Measurements from ENCODE around the gene TMEM114. TPM values are rescaled to one million over a fixed set of nuclear protein-coding genes. Genes with fewer than 3 reads are reported as not detected.

Gene TMEM114
- total and polyA plus RNA-seq, 5 donors from 2014 or later: not detected

DNA sequence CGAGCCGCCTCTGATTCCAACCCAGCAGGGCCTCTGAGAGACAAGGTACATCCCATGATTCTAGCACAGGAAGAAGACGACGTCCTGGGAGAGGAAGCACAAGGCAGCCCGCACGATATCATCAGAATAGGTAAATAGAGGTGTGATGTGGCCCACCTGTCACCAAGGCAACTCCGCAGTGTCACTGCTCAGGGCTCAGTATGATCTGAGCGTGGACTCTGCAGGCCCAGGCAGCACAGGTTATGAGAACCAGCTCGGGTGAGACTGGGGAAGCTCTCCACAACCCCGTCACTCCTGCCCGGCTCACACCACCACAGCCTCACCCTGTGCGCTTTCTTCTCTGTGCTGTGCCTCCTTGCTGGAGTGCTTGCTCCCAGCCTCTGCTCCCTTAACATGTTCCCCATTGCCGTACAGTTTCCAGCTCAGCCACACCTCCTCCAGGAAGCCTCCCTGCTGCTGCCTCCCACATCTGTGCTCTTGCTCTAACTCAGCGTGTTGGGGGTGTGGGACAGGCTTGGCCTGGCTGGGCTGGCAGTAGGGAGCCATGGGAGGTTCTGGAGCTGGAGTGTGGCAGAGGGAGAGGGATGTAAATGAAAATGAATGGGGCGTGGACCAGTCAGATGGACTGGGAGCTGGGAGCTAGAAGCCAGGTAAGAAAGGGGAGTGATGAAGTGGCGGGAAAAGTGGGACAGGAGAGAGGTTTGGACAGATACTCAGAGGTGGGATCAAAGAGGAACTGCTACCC is 38.8 kb upstream of the TMEM114 start:
- peaks cover 54% of the 10 kb centered on the region for H3K36me3 Mint-ChIP-seq
- H3K4me3 ChIP-seq (ENCODE audit: low read depth, low read length): no peak overlapping the region
- DNase-seq (no peak), ATAC-seq (ENCODE audit: low read depth in 2 of 2) (no peak)
- no peaks in the 10 kb centered on the region for H3K4me1 ChIP-seq (ENCODE audit: control insufficient read depth, insufficient read depth, low read length, poor library complexity, severe bottlenecking)
- H3K4me1 Mint-ChIP-seq: peaks cover 6 to 23% (median 22%) of the 10 kb centered on the region in 4 donors
- H3K27me3 Mint-ChIP-seq: no peaks in the 10 kb centered on the region
- H3K9me3 ChIP-seq (ENCODE audit: control insufficient read depth in 2 of 2, low read length in 2 of 2): no peaks in the 10 kb centered on the region
- H3K27ac ChIP-seq (ENCODE audit: insufficient read depth, low read length, poor library complexity, severe bottlenecking): no peak overlapping the region
- H3K27ac Mint-ChIP-seq: no peak overlapping the region
- H3K9me3 Mint-ChIP-seq: no peaks in the 10 kb centered on the region
- peak overlapping the region in 1 of 4 donors; percentile 46 for H3K4me3 Mint-ChIP-seq
- H3K27me3 ChIP-seq (ENCODE audit: control insufficient read depth, insufficient read depth, low read length): no peaks in the 10 kb centered on the region
- H3K36me3 ChIP-seq (ENCODE audit: control insufficient read depth, insufficient read depth, low read length): peaks cover 85% of the 10 kb centered on the region

DNA sequence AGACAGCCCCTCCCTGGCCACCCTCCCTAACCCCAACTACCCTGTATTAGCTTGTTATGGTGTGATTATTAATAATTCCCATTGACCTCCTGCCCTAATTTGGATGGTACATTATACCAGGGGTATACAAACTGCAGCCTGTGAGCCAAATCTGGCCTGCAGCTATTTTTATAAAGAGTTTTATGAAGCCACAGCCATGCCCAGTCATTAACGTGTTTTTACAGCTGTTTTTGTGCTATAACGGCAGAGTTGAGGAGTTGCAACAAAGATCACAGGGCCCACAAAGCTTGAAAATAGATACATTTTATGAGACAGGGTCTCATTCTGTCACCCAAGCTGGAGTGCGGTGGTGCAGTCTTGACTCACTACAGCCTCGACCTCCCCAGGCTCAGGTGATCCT is 37.1 kb upstream of the TMEM114 start:
- Histone ChIP-seq H3K36me3 (ENCODE audit: control insufficient read depth, insufficient read depth, low read length) (peaks cover 70% of the 10 kb centered on the region), H3K4me3 (ENCODE audit: low read depth, low read length) (no peak overlapping the region), H3K27ac (ENCODE audit: insufficient read depth, low read length, poor library complexity, severe bottlenecking) (no peak overlapping the region), H3K9me3 (ENCODE audit: control insufficient read depth in 2 of 2, low read length in 2 of 2) (no peaks in the 10 kb centered on the region), H3K27me3 (ENCODE audit: control insufficient read depth, insufficient read depth, low read length) (no peaks in the 10 kb centered on the region), H3K4me1 (ENCODE audit: control insufficient read depth, insufficient read depth, low read length, poor library complexity, severe bottlenecking) (peaks cover 5% of the 10 kb centered on the region)
- Mint-ChIP-seq H3K27me3 (no peaks in the 10 kb centered on the region), H3K36me3 (peaks cover 50% of the 10 kb centered on the region), H3K27ac (peak overlapping the region in 1 of 3 donors; percentile 85), H3K4me3 (no peak overlapping the region), H3K9me3 (no peaks in the 10 kb centered on the region), H3K4me1 (peaks cover 8 to 36% (median 27%) of the 10 kb centered on the region in 4 donors)
- no peak for ATAC-seq (ENCODE audit: low read depth in 2 of 2)
- DNase-seq: no peak

DNA sequence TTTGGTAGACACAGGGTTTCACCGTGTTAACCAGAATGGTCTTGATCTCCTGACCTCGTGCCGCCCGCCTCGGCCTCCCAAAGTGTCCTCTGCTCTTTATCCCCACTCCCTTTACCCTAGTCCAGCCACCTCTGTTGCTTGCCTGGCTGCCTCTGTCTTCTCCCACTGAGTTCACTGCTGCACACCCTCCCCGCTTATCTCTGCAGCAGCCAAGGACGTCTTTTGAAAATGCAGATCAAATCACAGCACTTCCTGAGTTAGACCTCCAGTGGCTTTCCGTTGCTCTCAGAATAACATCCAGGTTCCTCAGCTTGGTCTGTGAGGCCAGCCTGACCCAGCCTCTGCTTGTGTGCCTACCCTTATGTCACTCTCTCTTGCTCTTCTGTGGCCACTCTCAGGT is 36.6 kb upstream of the TMEM114 start:
- H3K27ac ChIP-seq (ENCODE audit: insufficient read depth, low read length, poor library complexity, severe bottlenecking): no peak overlapping the region
- no peaks in the 10 kb centered on the region for H3K27me3 ChIP-seq (ENCODE audit: control insufficient read depth, insufficient read depth, low read length)
- no peak overlapping the region for H3K4me3 ChIP-seq (ENCODE audit: low read depth, low read length)
- Mint-ChIP-seq H3K36me3 (peaks cover 45% of the 10 kb centered on the region), H3K4me1 (peaks cover 13 to 41% (median 29%) of the 10 kb centered on the region in 4 donors), H3K27ac (peak overlapping the region in 1 of 3 donors; percentile 85), H3K4me3 (no peak overlapping the region), H3K9me3 (no peaks in the 10 kb centered on the region), H3K27me3 (no peaks in the 10 kb centered on the region)
- ATAC-seq (ENCODE audit: low read depth in 2 of 2) (no peak), DNase-seq (no peak)
- peaks cover 10% of the 10 kb centered on the region for H3K4me1 ChIP-seq (ENCODE audit: control insufficient read depth, insufficient read depth, low read length, poor library complexity, severe bottlenecking)
- H3K36me3 ChIP-seq (ENCODE audit: control insufficient read depth, insufficient read depth, low read length): peaks cover 65% of the 10 kb centered on the region
- H3K9me3 ChIP-seq (ENCODE audit: control insufficient read depth in 2 of 2, low read length in 2 of 2): no peaks in the 10 kb centered on the region

DNA sequence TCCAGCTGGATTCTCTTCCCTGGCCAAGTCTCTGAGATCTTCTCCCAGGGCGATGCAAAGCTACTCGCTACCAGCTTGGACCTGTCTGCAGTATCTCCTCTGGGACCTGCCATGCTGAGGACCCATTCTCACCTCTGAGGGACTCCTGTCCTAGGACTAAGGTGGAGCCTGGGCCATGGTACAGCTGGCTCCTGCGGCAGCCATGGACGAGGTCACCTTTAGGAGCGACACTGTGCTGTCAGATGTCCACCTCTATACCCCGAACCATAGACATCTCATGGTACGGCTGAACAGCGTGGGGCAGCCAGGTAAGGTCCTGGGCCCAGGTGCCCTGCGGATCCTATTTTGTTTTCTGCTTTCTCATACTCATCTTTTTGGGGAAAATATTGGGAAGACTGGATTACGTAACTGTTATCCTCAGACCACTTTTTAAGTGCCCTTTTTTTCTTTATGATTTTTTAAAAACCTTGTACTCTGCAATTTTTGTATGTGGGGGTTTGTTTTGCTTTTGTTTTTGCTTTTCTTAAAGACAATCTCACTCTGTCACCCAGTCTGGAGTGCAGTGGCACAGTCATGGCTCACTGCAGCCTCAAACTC is 35.3 kb upstream of the TMEM114 start:
- Histone ChIP-seq H3K27me3 (ENCODE audit: control insufficient read depth, insufficient read depth, low read length) (no peaks in the 10 kb centered on the region), H3K4me3 (ENCODE audit: low read depth, low read length) (no peak overlapping the region), H3K27ac (ENCODE audit: insufficient read depth, low read length, poor library complexity, severe bottlenecking) (no peak overlapping the region), H3K9me3 (ENCODE audit: control insufficient read depth in 2 of 2, low read length in 2 of 2) (no peaks in the 10 kb centered on the region), H3K36me3 (ENCODE audit: control insufficient read depth, insufficient read depth, low read length) (peaks cover 53% of the 10 kb centered on the region), H3K4me1 (ENCODE audit: control insufficient read depth, insufficient read depth, low read length, poor library complexity, severe bottlenecking) (peaks cover 13% of the 10 kb centered on the region)
- DNase-seq (no peak), ATAC-seq (ENCODE audit: low read depth in 2 of 2) (no peak)
- Mint-ChIP-seq H3K4me1 (peaks cover 14 to 44% (median 28%) of the 10 kb centered on the region in 4 donors), H3K27me3 (peaks cover 1% of the 10 kb centered on the region), H3K36me3 (peaks cover 36% of the 10 kb centered on the region), H3K4me3 (peak overlapping the region in 1 of 4 donors; percentile 35), H3K27ac (peak overlapping the region in 1 of 3 donors; percentile 76), H3K9me3 (no peaks in the 10 kb centered on the region)

DNA sequence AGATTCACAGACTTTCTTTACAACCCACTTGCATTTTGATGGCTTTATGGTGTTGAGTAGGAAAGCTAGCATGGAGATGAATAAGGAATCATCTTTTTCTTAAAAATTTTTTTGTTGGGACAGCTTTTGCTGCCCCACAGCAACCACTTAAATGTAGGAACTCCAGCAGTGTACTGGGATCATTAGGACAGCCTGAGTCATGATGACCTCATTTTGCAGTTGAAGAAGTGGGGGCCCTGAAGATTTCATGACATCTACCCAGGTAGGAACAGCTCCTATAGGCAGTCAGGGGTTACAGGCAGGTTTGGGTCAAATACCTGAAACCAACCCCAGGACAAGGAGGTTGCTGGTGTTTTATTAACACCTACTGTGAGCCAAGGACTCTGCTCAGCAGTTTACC is 33.3 kb upstream of the TMEM114 start:
- H3K4me3 Mint-ChIP-seq: peak overlapping the region in 2 of 4 donors; percentile 38 to 95
- H3K9me3 ChIP-seq (ENCODE audit: control insufficient read depth in 2 of 2, low read length in 2 of 2): no peaks in the 10 kb centered on the region
- ATAC-seq (ENCODE audit: low read depth in 2 of 2): no peak
- peaks cover 13% of the 10 kb centered on the region for H3K4me1 ChIP-seq (ENCODE audit: control insufficient read depth, insufficient read depth, low read length, poor library complexity, severe bottlenecking)
- no peak overlapping the region for H3K27ac Mint-ChIP-seq
- no peaks in the 10 kb centered on the region for H3K27me3 ChIP-seq (ENCODE audit: control insufficient read depth, insufficient read depth, low read length)
- DNase-seq: no peak
- H3K27me3 Mint-ChIP-seq: peaks cover 13% of the 10 kb centered on the region
- peaks cover 34% of the 10 kb centered on the region for H3K36me3 ChIP-seq (ENCODE audit: control insufficient read depth, insufficient read depth, low read length)
- H3K27ac ChIP-seq (ENCODE audit: insufficient read depth, low read length, poor library complexity, severe bottlenecking): no peak overlapping the region
- H3K36me3 Mint-ChIP-seq: peaks cover 21% of the 10 kb centered on the region
- no peak overlapping the region for H3K4me3 ChIP-seq (ENCODE audit: low read depth, low read length)
- no peaks in the 10 kb centered on the region for H3K9me3 Mint-ChIP-seq
- H3K4me1 Mint-ChIP-seq: peaks cover 14 to 44% (median 27%) of the 10 kb centered on the region in 4 donors

DNA sequence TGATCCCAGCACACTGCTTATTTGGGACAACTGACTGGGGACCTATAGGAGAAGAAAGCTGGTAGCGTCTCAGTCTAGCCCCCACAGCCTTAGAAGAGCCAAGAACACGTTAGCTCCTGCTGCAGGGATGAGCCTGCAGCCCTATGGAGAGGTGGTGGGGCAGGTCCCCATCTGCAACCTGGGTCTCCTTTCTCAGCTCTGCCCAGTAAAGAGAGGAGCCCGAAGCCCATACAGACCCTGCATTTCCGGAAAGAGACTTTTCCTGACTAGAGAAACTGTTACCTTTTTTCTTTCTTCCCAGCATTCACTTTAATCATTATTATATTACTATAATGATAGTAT is 32.0 kb upstream of the TMEM114 start:
- peaks cover 13% of the 10 kb centered on the region for H3K4me1 ChIP-seq (ENCODE audit: control insufficient read depth, insufficient read depth, low read length, poor library complexity, severe bottlenecking)
- no peak for DNase-seq

GRCh38 chr16:8621572-8622314 is 31.4 kb upstream of the TMEM114 start, which contains the start of gene METTL22:
METTL22 (plus strand) TSS chr16:8621698; CDS start chr16:8625666, 3,968 bp downstream.
- peak within 1 kb of the TSS; percentile 96 for H3K4me3 ChIP-seq (ENCODE audit: low read depth, low read length)
- H3K4me1 ChIP-seq (ENCODE audit: control insufficient read depth, insufficient read depth, low read length, poor library complexity, severe bottlenecking): peaks cover 13% of the 10 kb centered on the region
- ATAC-seq (ENCODE audit: low read depth in 2 of 2): peak; percentile 89 to 93
- H3K27me3 ChIP-seq (ENCODE audit: control insufficient read depth, insufficient read depth, low read length): no peaks in the 10 kb centered on the region
- peak within 1 kb of the TSS; percentile 92 to 96 (median 94) for H3K4me3 Mint-ChIP-seq
- peak within 1 kb of the TSS; percentile 65 for H3K27ac ChIP-seq (ENCODE audit: insufficient read depth, low read length, poor library complexity, severe bottlenecking)
- peaks cover 6% of the 10 kb centered on the region for H3K36me3 Mint-ChIP-seq
- H3K27ac Mint-ChIP-seq: peak within 1 kb of the TSS; percentile 21 to 93 (median 85)
- H3K9me3 ChIP-seq (ENCODE audit: control insufficient read depth in 2 of 2, low read length in 2 of 2): no peaks in the 10 kb centered on the region
- peaks cover 8 to 36% (median 19%) of the 10 kb centered on the region in 4 donors for H3K4me1 Mint-ChIP-seq
- no peaks in the 10 kb centered on the region for H3K9me3 Mint-ChIP-seq
- peak; percentile 89 to 90 (median 89) for DNase-seq
- peaks cover 15% of the 10 kb centered on the region for H3K36me3 ChIP-seq (ENCODE audit: control insufficient read depth, insufficient read depth, low read length)
- H3K27me3 Mint-ChIP-seq: peaks cover 26% of the 10 kb centered on the region

More for the DNA sequence above, 32.0 kb upstream of the TMEM114 start:
- Histone ChIP-seq H3K27me3 (ENCODE audit: control insufficient read depth, insufficient read depth, low read length) (no peaks in the 10 kb centered on the region), H3K9me3 (ENCODE audit: control insufficient read depth in 2 of 2, low read length in 2 of 2) (no peaks in the 10 kb centered on the region), H3K4me3 (ENCODE audit: low read depth, low read length) (peak overlapping the region; percentile 96), H3K36me3 (ENCODE audit: control insufficient read depth, insufficient read depth, low read length) (peaks cover 20% of the 10 kb centered on the region), H3K27ac (ENCODE audit: insufficient read depth, low read length, poor library complexity, severe bottlenecking) (no peak overlapping the region)
- Mint-ChIP-seq H3K27ac (peak overlapping the region in 2 of 3 donors; percentile 85 to 93), H3K4me1 (peaks cover 8 to 41% (median 23%) of the 10 kb centered on the region in 4 donors), H3K27me3 (peaks cover 21% of the 10 kb centered on the region), H3K4me3 (peak overlapping the region; percentile 92 to 96 (median 94)), H3K36me3 (peaks cover 10% of the 10 kb centered on the region), H3K9me3 (no peaks in the 10 kb centered on the region)
- no peak for ATAC-seq (ENCODE audit: low read depth in 2 of 2)

All from CD4-positive, CD25-positive, alpha-beta regulatory T cell (primary cell).